IPS DF 19.7 (cell line): ENCODE measurements around the gene HEBP2.
"Not testable (repeated sequence)": the region's sequence is repeated elsewhere in the genome, so short reads cannot be mapped to it uniquely, and the experiment has no call there.

Experiments
- DNase-seq: peaks from one replicate; pipeline ENCODE4 v3.0.0-alpha.2; 2013; ENCODE audit warnings: low read depth, low spot score

The HEBP2 gene, protein sequence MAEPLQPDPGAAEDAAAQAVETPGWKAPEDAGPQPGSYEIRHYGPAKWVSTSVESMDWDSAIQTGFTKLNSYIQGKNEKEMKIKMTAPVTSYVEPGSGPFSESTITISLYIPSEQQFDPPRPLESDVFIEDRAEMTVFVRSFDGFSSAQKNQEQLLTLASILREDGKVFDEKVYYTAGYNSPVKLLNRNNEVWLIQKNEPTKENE

DNA sequence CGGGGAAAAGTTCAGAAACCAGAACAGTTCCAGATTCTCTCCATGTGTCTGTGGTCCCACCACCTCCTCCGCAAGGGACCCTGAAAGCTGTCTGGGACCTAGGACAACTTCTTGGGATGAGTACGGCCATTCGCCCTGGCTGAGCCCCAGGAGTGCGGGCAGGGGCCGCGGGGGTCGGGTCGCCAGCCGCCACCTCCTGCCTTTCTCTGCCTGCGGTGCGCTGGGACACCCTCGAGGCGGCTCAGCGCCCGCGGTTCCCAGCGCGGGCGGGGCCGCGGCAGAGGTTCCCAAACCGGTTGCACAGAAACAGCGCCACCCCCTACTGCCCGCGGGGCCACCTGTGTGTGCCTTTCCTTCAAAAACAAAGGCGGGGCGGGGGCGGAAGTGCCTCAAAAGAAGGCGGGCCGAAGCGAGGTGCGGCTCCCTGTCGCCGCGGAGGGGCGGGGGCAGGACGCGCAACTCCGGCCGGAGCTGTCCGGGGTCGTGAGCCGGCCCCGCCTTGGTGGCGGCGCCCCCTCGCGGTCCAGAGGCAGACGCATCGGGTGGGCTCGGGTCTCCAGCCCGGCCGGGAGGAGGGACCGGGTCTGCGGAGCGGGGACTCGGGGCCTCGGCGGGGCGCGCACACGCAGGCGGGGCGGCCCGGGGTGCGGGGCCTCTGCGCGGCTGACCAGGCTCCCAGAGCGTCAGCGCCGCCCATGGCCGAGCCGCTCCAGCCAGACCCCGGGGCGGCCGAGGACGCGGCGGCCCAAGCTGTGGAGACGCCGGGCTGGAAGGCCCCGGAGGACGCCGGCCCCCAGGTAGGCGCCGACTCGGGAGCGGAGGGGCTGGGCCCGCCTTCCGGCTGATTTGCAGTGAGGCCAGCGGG lies at the start of gene HEBP2:
TSS of gene HEBP2 (plus strand) at position 423 of the 865 bp plus-strand sequence. CDS start at position 696, 273 bp downstream.
- peak; percentile 75 for DNase-seq

DNA sequence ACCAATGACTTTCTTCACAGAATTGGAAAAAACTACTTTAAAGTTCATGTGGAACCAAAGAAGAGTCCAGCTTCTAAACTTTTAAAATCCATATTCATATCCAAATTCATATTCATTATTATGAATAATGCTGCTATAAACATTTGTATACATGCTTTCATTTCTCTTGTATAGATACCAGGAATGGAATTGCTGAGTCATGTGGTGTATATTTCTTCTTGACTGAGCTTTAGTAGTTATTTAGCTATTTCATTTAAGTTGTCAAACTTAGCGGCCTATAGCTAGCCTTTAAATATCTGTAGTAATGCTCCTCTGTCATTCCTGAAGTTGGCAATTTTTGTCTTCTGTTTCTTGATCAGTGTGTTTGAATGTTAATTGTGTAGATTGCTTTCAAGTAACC lies 46.1 kb upstream of the HEBP2 start:
- DNase-seq: no peak

DNA sequence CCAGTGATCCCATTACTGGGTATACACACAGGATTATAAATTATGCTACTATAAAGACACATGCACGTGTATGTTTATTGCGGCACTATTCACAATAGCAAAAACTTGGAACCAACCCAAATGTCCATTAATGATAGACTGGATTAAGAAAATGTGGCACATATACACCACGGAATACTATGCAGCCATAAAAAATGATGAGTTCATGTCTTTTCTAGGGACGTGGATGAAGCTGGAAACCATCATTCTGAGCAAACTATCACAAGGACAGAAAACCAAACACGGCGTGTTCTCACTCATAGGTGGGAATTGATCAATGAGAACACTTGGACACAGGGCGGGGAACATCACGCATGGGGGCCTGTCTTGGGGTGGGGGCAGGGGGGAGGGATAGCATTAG lies 35.3 kb upstream of the HEBP2 start:
- not testable (repeated sequence) for DNase-seq

DNA sequence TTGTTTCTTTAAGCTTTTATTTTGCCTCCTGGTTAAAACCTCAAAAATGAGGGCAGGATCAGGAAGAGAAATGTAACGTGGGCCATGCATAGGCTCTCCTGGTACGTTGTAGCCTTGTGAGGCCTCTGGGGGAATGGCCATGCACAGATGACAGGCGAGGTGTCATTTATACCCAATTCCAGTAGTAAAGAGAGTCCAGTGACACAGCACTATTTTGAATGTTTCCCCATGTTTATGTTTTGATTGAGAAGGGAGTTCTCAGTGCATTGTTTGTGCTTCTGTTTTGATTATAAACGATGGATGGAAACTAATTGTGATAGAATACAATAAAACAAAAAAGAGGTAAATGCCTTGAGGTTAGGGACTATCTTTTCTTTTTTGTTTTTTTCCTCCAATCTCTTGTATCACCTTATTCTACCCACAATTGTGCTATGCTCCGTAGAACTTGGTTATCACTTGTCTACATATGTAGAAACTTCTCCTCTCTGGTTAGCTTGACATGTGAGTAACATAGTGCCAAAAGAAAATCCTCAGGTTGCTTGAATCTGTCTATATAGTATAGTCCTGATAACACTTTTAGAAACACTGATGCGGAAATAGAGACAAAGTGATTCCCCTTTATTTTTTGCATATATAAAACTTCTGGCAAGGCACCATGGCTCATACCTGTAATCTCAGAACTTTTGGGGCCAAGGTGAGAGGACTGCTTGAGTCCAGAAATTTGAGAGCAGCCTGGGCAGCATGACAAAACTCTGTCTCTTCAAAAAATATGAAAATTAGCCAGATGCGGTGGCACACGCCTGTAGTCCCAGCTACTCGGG lies 33.2 kb upstream of the HEBP2 start:
- no peak for DNase-seq

DNA sequence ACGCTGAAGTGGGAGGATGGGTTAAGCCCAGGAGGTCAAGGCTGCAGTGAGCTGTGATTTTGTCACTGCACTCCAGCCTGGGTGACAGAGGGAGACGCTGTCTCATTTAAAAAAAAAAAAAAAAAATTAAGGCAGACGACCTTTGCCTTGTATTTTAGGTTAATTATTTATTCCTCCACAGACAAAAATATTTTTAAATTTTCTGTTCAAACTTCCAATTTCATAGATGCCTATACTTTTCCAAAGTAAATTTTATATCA lies 32.6 kb upstream of the HEBP2 start:
- DNase-seq: no peak

DNA sequence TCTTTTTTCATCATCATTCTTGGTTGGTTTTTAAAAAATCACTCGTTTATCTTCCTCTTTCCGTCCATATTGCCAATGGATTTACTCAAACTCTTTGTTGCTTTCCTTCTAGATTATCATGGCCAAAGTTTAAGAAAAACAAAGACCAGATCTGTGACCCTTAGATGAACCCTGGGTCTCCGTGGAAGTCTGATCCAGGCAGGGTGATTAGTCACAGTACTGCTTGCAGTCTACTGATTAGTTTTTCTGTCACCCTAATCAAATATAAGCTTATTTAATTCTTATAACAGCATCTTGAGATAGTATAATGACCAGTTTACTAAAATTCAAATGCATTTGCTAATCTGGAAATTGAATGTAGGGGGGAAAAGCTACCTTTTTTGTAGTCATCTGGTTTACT lies 32.3 kb upstream of the HEBP2 start:
- DNase-seq: no peak

DNA sequence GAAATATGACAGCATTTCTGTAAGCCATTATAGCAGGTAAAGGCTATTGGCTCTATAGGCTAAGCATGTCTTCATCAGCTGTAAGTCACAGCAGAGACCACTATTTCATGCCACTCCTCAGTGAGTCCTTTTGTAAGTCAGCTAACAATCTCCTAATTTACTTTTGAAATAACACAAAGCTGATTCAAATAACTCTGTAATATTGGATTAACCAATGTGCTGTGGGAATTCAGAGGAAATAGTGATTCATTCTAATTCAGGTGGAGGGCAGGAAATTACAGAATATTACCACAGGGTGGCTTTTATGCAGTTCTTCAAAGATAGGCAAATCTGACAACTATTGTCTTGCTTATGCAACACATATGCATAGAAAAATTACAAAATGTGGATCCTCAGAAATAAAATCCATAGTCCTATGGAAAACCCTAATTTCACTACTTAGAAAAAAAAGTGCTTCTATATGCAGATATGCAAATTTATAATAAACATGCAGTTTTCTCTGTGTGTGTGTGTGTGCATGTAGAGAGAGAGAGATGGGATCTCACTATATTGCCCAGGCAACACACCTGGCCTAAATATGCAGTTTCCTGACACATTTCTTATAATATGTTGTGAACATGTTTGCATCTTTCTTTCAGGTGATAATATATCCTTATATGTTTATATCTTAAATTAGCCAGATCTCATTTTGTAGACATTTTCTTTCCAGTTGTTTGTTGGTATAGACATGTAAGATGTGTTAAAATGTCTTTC lies 31.1 kb upstream of the HEBP2 start:
- DNase-seq: no peak

DNA sequence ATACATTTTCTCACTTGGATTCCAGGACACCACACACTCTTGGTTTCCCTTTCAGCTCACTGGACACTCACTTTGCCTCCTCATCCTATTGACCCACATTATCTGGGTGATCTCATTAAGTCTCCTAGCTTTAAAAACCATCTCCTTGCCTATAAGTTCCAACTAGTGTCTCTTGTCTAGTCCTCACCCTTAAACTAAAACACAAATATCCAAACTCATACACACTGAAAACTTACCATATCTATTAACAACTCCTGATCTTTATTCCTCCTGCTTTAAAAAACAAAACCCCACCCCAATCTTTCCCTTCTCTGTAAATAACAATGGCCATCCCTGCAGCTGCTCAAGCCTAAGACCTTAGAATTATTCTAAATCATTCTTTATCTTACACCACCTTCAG lies 29.8 kb upstream of the HEBP2 start:
- no peak for DNase-seq

DNA sequence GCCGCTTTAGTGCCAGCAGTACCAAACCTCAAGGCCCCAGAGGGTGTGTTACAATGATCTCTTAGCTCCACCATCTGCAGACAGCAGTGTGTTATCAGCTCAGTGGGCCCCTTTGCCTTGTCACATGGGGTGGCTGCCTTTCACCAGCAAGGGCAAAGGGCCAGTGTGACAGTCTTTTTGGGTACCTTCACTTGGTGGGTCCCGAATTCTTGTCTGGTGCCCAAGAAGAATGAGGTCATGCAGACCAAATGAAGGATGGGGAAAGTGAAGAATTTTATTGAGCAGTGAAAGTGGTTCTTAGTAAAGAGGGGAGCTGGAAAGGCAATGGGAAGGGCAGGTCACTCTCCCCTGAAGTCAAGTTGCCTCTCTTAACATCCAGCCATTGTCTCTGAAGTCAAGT lies 29.2 kb upstream of the HEBP2 start:
- no peak for DNase-seq

DNA sequence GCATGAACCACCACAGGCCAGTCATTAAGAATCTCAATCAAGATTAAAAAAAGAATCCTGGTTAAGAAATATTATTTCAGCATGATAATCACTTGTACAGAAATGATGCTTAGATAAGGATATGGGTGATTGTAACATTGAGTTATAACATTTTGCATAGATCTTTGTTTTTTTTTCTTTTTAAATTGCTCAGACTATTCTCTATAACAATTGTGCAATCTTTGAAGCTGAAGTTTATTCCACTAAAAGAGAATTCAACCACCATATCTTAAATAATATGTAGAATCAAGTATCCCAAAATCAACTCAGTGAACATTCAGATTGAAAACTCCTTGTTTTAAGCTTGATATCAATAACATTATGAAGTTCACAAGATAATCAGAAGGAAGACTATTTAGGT lies 27.0 kb upstream of the HEBP2 start:
- DNase-seq: no peak

DNA sequence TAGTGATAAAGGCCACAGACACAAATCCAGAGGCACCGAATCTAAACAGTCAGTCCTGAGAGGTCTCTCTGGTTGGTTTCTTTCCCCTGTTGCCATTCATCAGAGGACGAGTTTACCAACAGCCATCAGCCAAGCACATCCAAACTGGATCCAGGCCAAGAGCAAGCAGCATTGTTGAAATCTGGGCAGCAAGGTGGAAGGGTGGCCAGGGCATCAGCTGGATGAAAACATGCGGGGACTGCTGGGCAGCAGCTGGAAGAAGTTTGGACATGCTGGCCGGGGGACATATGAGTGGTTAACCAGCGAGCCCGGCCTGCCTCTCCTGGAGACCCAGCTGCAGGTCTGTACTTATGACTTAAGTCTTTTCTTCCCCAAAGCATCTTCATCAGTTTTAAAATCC lies 26.2 kb upstream of the HEBP2 start, which contains the start of gene SMIM28:
TSS of gene SMIM28 (plus strand) at position 62 of the 400 bp plus-strand sequence. CDS start at position 230, 168 bp downstream.
- DNase-seq: no peak

DNA sequence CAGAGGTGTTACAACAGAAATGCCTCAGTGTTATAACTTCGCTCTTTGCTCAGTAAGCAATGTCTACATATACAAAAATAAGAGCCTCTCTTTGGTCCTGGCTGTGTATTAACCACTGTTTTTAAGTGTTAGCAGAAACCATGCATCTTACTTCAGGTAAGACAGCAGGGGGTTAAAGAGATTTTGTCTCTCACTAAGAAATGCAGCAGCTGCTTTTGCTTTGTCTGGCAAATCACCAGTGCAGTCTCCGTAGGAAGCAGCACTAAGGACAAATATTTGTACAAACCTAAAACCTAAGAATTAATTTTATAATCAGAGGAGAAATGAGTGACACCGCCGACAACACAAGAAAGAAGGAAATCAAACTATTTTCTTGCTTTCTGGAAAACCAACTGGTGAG lies 25.6 kb upstream of the HEBP2 start:
- no peak for DNase-seq

DNA sequence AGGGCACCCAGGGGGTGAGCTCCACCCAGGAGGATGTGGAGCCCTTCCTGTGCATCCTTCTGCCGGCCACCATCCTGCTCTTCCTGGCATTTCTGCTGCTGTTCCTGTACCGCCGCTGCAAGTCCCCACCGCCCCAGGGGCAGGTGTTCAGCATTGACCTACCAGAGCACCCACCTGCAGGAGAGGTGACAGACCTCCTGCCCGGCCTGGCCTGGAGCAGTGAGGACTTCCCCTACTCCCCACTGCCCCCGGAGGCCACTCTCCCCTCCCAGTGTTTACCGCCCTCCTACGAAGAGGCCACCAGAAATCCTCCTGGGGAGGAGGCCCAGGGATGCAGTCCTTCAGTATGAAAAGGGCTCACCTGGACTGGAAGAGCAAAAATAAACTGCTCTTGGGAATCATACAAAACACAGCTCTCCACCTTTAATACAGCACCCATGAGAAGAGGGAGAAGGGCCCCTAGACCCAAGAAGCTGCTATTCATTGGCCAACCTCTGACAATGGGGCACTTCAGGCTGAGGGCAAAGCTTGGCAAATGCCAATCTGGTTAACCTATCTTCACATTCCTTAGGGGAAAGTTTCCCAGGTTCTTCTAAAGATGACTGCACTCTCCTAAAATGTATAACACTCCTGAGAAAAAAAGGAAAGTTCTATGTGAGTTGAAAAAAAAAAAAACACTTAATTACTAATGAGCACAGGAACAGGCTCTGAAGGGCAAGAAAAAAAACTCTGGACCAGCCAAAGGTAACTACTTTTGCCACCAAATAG lies 21.3 kb upstream of the HEBP2 start:
- no peak for DNase-seq

DNA sequence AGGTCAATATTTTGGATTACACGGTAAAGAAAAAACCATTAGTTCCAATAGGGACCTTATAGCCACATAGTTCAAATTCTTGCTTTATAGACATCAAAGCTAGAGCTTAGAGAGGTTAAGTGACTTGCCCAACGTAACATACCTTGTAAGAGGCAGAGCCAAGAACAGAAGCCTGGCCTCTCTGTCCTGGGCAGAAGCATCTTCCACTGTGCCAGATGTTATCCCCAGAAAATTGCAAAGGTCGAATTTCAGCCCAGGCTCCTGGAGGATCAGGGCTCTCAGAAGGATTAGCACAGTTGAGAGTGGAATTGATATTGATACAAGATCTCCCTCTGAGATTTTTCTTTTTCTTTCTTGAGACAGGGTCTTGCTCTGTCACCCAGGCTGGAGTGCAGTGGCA lies 20.2 kb upstream of the HEBP2 start:
- DNase-seq: no peak

DNA sequence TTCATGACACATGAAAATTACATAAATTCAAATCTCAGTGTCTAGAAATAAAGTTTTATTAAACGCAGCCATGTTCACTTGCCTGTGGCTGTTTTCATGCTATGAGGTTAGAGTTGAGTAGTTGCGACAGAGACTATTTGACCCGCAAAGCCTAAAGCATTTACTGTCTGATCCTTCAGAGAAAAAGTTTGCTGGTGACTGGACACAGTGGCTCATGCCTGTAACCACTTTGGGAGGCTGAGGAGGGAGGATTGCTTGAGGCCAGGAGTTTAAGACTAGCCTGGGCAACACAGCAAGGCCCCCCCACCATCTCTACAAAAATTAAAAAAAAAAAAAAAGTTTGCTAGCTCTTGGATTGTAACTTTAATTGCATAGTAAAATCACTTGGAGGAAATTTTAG lies 17.1 kb upstream of the HEBP2 start:
- no peak for DNase-seq

DNA sequence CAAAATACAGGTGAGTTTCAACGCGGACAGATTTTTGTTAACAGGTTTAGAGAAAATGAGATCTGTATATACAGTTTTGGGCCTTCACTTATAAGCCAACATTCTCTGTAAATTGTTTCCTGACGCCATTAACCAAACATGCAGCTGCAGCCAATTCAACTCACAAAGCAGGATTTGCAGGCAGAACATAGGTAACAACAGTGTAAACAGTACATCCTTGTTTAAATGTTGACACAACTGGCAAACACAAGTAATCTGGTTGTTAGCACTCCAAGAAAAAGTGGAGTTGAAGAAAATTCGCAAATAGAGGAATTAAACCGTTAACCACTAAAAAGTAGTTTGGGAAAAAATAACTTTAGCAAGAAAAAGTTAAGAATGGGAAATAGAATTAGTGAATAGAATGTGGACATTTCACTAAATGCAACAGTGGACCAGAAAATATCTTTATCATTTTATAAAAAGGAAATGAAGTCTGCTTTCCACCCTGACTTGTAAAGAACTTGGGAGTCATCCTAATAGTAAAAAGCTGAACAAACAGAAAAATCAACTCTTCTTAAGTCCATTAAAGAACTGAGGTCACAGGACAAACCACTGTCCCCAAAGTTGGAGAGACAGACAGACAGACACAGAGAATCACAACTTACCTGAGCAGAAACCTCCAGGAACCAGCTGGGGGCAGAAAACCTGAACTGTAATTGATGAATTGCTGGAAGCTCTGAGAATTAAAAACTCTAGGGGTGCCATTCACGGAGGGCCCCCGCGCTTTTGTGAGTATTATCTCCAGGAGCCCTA lies 16.2 kb upstream of the HEBP2 start:
- no peak for DNase-seq

DNA sequence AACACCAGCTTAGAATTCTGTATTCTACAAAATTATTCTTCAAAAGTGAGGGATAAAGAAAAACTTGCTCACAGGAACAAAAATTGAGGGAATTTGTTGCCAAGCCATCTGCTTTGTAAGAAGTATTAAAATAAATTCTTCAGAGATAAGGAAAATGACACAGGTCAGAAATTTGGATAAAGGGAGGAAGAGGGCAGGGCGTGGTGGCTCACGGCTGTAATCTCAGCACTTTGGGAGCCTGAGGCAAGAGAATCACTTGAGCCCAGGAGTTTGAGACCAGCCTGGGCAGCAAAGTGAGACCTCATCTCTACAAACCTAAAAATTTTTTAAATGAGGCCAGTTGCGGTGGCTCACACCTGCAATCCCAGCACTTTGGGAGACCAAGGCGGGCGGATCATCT lies 14.5 kb upstream of the HEBP2 start:
- no peak for DNase-seq

DNA sequence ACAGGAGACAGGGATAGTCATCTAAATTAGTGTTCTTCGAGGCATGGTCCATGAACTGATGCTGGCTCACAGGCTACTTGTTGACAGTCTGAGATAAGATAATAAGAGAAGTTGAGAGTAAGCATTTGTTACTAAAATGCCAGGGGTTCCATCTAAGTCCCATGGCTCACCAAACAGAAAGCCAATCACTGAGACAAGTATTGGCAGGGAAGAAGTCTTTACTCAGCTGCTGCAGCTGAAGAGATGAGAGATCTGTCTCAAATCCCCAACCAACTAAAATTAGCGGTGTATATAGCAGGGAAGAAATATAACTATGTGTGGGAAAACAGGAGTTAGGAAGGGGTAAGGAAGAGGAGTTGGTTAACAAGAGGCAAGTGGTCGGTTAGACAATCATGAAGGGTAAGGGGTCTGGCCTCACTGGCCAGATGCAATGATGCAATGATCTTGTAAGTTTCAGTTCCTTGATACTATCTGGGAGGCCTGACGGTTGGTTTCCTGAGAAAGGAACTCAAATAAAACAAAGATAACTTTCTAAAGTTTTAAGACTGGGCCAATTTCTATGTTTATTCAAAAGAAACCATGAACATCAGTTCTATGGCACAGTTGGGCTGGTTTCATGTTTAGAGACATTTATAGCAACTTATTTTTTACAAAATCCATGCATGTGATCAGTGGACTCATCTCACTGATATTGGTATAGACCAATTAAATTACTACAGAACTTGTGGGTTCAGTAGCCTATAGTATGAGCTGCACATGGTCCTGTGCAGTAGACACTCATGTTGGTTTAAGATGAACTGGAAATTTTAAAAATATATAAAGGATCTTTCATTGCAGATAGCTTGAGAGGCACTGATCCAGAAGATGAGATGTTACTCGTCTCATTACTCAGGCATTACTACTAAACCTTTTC lies 9.9 kb upstream of the HEBP2 start:
- no peak for DNase-seq

DNA sequence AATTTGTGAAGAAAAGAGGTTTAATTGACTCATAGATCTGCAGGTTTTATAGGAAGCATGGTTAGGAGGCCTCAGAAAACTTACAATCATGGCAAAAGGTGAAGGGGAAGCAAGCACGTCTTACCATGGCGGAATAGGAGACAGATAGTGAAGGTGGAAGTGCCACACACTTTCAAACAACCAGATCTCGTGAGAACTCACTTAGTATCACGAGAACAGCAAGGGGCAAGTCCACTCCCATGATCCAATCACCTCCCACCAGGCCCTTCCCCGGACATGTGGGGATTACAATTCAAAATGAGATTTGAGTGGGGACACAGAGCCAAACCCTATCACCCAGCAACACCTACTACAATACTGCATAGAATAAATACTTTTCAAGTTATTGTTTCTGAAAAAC lies 7.3 kb upstream of the HEBP2 start:
- no peak for DNase-seq
